Measurements from ENCODE around the gene BTBD16. TPM values are rescaled to one million over a fixed set of nuclear protein-coding genes. Genes with fewer than 3 reads are reported as not detected.

The BTBD16 gene
- total and polyA plus RNA-seq, 2 of the 4 experiments (the other 2 are of a cell fraction): not detected

- DNase-seq (no peak), ATAC-seq (ENCODE audit: low read depth) (no peak)
- TF ChIP-seq USF2 (IDR thresholded peaks at IDR 0.05; ENCODE audit: low read depth, low read length) (no peak), RFX5 (IDR thresholded peaks at IDR 0.05; ENCODE audit: low read depth, low read length) (no peak), NFE2L2 (IDR thresholded peaks at IDR 0.05; ENCODE audit: low read depth, low read length) (no peak), CEBPB (IDR thresholded peaks at IDR 0.05; ENCODE audit: low read depth, low read length) (no peak), SMC3 (IDR thresholded peaks at IDR 0.05; ENCODE audit: low read depth, low read length) (no peak), BHLHE40 (IDR thresholded peaks at IDR 0.05; ENCODE audit: low read depth, low read length) (no peak), RCOR1 (IDR thresholded peaks at IDR 0.05; ENCODE audit: insufficient replicate concordance, low read length) (no peak), MAFK (IDR thresholded peaks at IDR 0.05; ENCODE audit: low read depth, low read length) (no peak), FOS (IDR thresholded peaks at IDR 0.05; ENCODE audit: low read depth, low read length) (no peak), CHD1 (IDR thresholded peaks at IDR 0.05; ENCODE audit: low read depth, low read length) (no peak), RAD21 (IDR thresholded peaks at IDR 0.05; ENCODE audit: low read length) (no peak), MAZ (IDR thresholded peaks at IDR 0.05; ENCODE audit: borderline replicate concordance, low read depth, low read length) (no peak)
- no peaks in the 10 kb centered on the region for H3K9me1 ChIP-seq (ENCODE audit: insufficient read depth, low read length)
- H3K9me3 ChIP-seq (ENCODE audit: control insufficient read depth, insufficient read depth, low read length): no peaks in the 10 kb centered on the region
- no TSS peak for BruUV-seq (replicated peaks)
- H2BK5ac ChIP-seq (ENCODE audit: low read depth, low read length, poor library complexity, severe bottlenecking): no peak overlapping the region
- H2AK9ac ChIP-seq (replicated peaks; ENCODE audit: low read depth, low read length, poor library complexity): no peak overlapping the region
- dilution Hi-C loops (cut with HindIII; ENCODE audit: low sequenced_read_pairs, unreplicated experiment) (no loop called here), intact Hi-C loops (cut with micrococcal nuclease) (no loop called here), in situ Hi-C loops (cut with MboI; ENCODE audit: low sequenced_read_pairs) (no loop called here)
- H4K8ac ChIP-seq (ENCODE audit: low read depth in 2 of 2, low read length in 2 of 2): no peak overlapping the region
- H3K9ac ChIP-seq (ENCODE audit: low read depth, low read length): no peak overlapping the region
- no peak overlapping the region for H4K5ac ChIP-seq (ENCODE audit: low read depth, low read length)
- H3K27me3 ChIP-seq (ENCODE audit: control insufficient read depth, insufficient read depth, low read length): no peaks in the 10 kb centered on the region
- no peak overlapping the region for H2BK20ac ChIP-seq (ENCODE audit: low read depth, low read length)
- no peak overlapping the region for H3K56ac ChIP-seq (ENCODE audit: extremely low read depth, insufficient read depth, low read length)
- no peaks in the 10 kb centered on the region for H3K4me1 ChIP-seq (ENCODE audit: control insufficient read depth, insufficient read depth, low read length)
- no peak overlapping the region for H3K4me2 ChIP-seq (ENCODE audit: low read depth, low read length)
- no peak overlapping the region for H2AK5ac ChIP-seq (ENCODE audit: low read depth, low read length)
- H3K4me3 ChIP-seq (ENCODE audit: insufficient read depth, low read depth, low read length): no peak overlapping the region
- WGBS, 2 experiments (ENCODE audit: extremely low coverage in 2 of 2, insufficient read length in 1 of 2): 100% methylated on average over 1 to 2 of the region's 4 CpGs
- H2AFZ ChIP-seq (replicated peaks; ENCODE audit: low read length, poor library complexity): no peak overlapping the region
- ChIA-PET CTCF (no interaction called here), POLR2A (ENCODE audit: unreplicated experiment) (no interaction called here)
- H2BK120ac ChIP-seq (ENCODE audit: low read depth, low read length): no peak overlapping the region
- H4K20me1 ChIP-seq (ENCODE audit: insufficient read depth, low read length): no peaks in the 10 kb centered on the region
- no peak overlapping the region for H4K91ac ChIP-seq (ENCODE audit: insufficient read depth, low read depth, low read length)
- no peak overlapping the region for H3K18ac ChIP-seq (ENCODE audit: low read depth, low read length)
- no peak overlapping the region for H3K27ac ChIP-seq (ENCODE audit: insufficient read depth, low read length)
- no peak overlapping the region for H2BK15ac ChIP-seq (ENCODE audit: low read depth, low read length)
- H3K23ac ChIP-seq (ENCODE audit: low read depth, low read length): no peak overlapping the region
- H3K36me3 ChIP-seq (ENCODE audit: control insufficient read depth, insufficient read depth, low read length): no peaks in the 10 kb centered on the region
- H3K4ac ChIP-seq (ENCODE audit: low read depth, low read length): no peak overlapping the region
- peaks cover 5 to 18% of the 10 kb centered on the region in 2 experiments; a peak in 3 of 4 replicates for H3K79me1 ChIP-seq (ENCODE audit: low read depth in 1 of 2, low read length in 2 of 2)
- H3K14ac ChIP-seq (replicated peaks; ENCODE audit: low read depth, low read length): no peak overlapping the region
These were observed 109.6 kb downstream of the BTBD16 start for GRCh38 chr10:122380703-122381102.

Measured in IMR-90 (cell line).